Measurements from ENCODE around the gene PTPRJ. TPM values are rescaled to one million over a fixed set of nuclear protein-coding genes. Genes with fewer than 3 reads are reported as not detected.

PTPRJ gene
- total and polyA plus RNA-seq, 2 of the 4 experiments (the other 2 are of a cell fraction), result 5.6 to 14.9 TPM

DNA sequence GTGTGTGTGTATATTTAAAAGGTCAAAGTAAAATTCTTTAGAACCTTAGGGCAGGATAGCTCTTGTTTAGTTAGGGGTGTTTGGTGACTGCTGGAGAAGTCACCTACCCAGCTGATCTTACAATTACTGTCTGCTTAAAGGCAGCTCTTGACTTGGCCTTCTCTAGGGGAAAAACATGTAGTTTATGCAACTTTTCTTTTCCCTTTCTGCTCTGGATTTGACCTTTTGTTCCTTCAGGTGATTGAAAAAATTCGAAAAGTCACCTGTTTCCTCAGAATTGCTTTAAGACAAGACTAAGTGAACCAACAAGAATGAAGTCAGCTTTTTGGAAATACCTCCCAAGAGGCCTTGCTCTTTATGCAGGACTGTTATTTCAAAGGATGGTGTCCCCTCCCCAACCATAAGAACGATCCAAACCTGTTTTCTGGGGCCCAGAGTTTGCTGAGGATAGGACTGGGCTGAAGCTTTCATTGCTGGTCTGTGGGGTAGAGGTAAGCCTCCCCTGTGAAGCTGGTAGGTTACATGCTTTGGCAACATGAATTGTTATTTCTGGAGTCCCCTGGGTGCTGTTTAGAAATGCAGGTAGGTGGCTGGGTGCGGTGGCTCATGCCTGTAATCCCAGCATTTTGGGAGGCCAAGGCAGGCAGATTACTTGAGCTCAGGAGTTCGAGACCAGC, 111.2 kb downstream of the PTPRJ start:
- H3K4me1 ChIP-seq (ENCODE audit: control insufficient read depth, insufficient read depth, low read length), result peaks cover 2% of the 10 kb centered on the region; the same call in 1 of the 2 replicates
- no peak overlapping the region for H3K4ac ChIP-seq (ENCODE audit: low read depth, low read length)
- no peak overlapping the region for H4K5ac ChIP-seq (ENCODE audit: low read depth, low read length)
- DNase-seq, result no peak
- in situ Hi-C loops (cut with MboI; ENCODE audit: low sequenced_read_pairs) (no loop called here), intact Hi-C loops (cut with micrococcal nuclease) (no loop called here), dilution Hi-C loops (cut with HindIII; ENCODE audit: low sequenced_read_pairs, unreplicated experiment) (no loop called here)
- H3K9me1 ChIP-seq (ENCODE audit: insufficient read depth, low read length), result peaks cover 19% of the 10 kb centered on the region
- no peak overlapping the region for H3K23ac ChIP-seq (ENCODE audit: low read depth, low read length)
- H3K14ac ChIP-seq (replicated peaks; ENCODE audit: low read depth, low read length), result no peak overlapping the region
- POLR2A ChIA-PET (ENCODE audit: unreplicated experiment), result no interaction called here
- H4K20me1 ChIP-seq (ENCODE audit: insufficient read depth, low read length), result peaks cover 37% of the 10 kb centered on the region
- no peaks in the 10 kb centered on the region for H3K27me3 ChIP-seq (ENCODE audit: control insufficient read depth, insufficient read depth, low read length)
- H3K36me3 ChIP-seq (ENCODE audit: control insufficient read depth, insufficient read depth, low read length), result no peaks in the 10 kb centered on the region
- no peak overlapping the region for H2AFZ ChIP-seq (replicated peaks; ENCODE audit: low read length, poor library complexity)
- H4K8ac ChIP-seq (ENCODE audit: low read depth in 2 of 2, low read length in 2 of 2), result no peak overlapping the region
- no TSS peak for BruUV-seq (replicated peaks)
- ATAC-seq (ENCODE audit: low read depth), result no peak
- H2BK20ac ChIP-seq (ENCODE audit: low read depth, low read length), result no peak overlapping the region
- no peak overlapping the region for H2AK9ac ChIP-seq (replicated peaks; ENCODE audit: low read depth, low read length, poor library complexity)
- H2BK5ac ChIP-seq (ENCODE audit: low read depth, low read length, poor library complexity, severe bottlenecking), result no peak overlapping the region
- H3K56ac ChIP-seq (ENCODE audit: extremely low read depth, insufficient read depth, low read length), result no peak overlapping the region
- H3K18ac ChIP-seq (ENCODE audit: low read depth, low read length), result no peak overlapping the region
- H2BK120ac ChIP-seq (ENCODE audit: low read depth, low read length), result no peak overlapping the region
- 83% methylated on average over 1 of the region's 4 CpGs; no CpG with 5 or more reads in 1 of the 2 experiments for WGBS, 2 experiments (ENCODE audit: extremely low coverage in 2 of 2, insufficient read length in 1 of 2)
- no peak for TF ChIP-seq SMC3 (IDR thresholded peaks at IDR 0.05; ENCODE audit: low read depth, low read length)
- no peak for TF ChIP-seq FOS (IDR thresholded peaks at IDR 0.05; ENCODE audit: low read depth, low read length)
- TF ChIP-seq NFE2L2 (IDR thresholded peaks at IDR 0.05; ENCODE audit: low read depth, low read length), result no peak
- no peak for TF ChIP-seq CEBPB (IDR thresholded peaks at IDR 0.05; ENCODE audit: low read depth, low read length)
- no peak for TF ChIP-seq POLR2A (IDR thresholded peaks at IDR 0.05; ENCODE audit: low read depth, low read length)
- no peak for TF ChIP-seq RCOR1 (IDR thresholded peaks at IDR 0.05; ENCODE audit: insufficient replicate concordance, low read length)
- TF ChIP-seq MXI1 (IDR thresholded peaks at IDR 0.05; ENCODE audit: borderline replicate concordance, low read depth, low read length), result no peak
- TF ChIP-seq, protein P1, sequence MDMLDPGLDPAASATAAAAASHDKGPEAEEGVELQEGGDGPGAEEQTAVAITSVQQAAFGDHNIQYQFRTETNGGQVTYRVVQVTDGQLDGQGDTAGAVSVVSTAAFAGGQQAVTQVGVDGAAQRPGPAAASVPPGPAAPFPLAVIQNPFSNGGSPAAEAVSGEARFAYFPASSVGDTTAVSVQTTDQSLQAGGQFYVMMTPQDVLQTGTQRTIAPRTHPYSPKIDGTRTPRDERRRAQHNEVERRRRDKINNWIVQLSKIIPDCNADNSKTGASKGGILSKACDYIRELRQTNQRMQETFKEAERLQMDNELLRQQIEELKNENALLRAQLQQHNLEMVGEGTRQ (IDR thresholded peaks at IDR 0.05; ENCODE audit: low read depth, low read length), result no peak
- no peak for TF ChIP-seq MAFK (IDR thresholded peaks at IDR 0.05; ENCODE audit: low read depth, low read length)
- TF ChIP-seq CTCF (conservative IDR thresholded peaks at IDR 0.05; ENCODE audit: low read depth, low read length), result no peak
- TF ChIP-seq RAD21 (IDR thresholded peaks at IDR 0.05; ENCODE audit: low read length), result no peak
- TF ChIP-seq BHLHE40 (IDR thresholded peaks at IDR 0.05; ENCODE audit: low read depth, low read length), result no peak
- TF ChIP-seq ELK1 (IDR thresholded peaks at IDR 0.05; ENCODE audit: borderline replicate concordance, low read depth, low read length), result no peak
- TF ChIP-seq MAZ (IDR thresholded peaks at IDR 0.05; ENCODE audit: borderline replicate concordance, low read depth, low read length), result no peak
- TF ChIP-seq RFX5 (IDR thresholded peaks at IDR 0.05; ENCODE audit: low read depth, low read length), result no peak
- no peak for TF ChIP-seq CHD1 (IDR thresholded peaks at IDR 0.05; ENCODE audit: low read depth, low read length)
- no peak overlapping the region for H3K4me2 ChIP-seq (ENCODE audit: low read depth, low read length)
- H3K79me1 ChIP-seq (ENCODE audit: low read depth in 1 of 2, low read length in 2 of 2), result peaks cover 35 to 70% of the 10 kb centered on the region in 2 experiments
- H3K27ac ChIP-seq (ENCODE audit: insufficient read depth, low read length), result no peak overlapping the region
- CTCF ChIA-PET, result interaction anchor here (0.5 kb wide), 1 partner anchor 151 kb away, joined by 3 read pairs; no protein-coding TSS in a partner anchor
- no peak overlapping the region for H2BK15ac ChIP-seq (ENCODE audit: low read depth, low read length)
- no peaks in the 10 kb centered on the region for H3K9me3 ChIP-seq (ENCODE audit: control insufficient read depth, insufficient read depth, low read length)
- H3K9ac ChIP-seq (ENCODE audit: low read depth, low read length), result no peak overlapping the region
- H4K91ac ChIP-seq (ENCODE audit: insufficient read depth, low read depth, low read length), result no peak overlapping the region
- H3K4me3 ChIP-seq (ENCODE audit: insufficient read depth, low read depth, low read length), result no peak overlapping the region
- H2AK5ac ChIP-seq (ENCODE audit: low read depth, low read length), result no peak overlapping the region
